GM12865 (cell line): ENCODE data around the gene LDHD.

Experiments
- DNase-seq: peaks from one replicate; pipeline ENCODE4 v3.0.0; 2010; ENCODE audit warnings: low read depth
- H3K4me3 ChIP-seq: 2 replicates; pipeline ENCODE4 v1.5.1; 2011; ENCODE audit warnings: mild to moderate bottlenecking, low read depth, low read length, control low read depth
- CTCF ChIP-seq: IDR thresholded peaks from 2 replicates; pipeline ENCODE4 v1.5.1; 2011; ENCODE audit warnings: low read length, control low read depth, low read depth, inconsistent platforms; ENCODE audit not compliant: insufficient read depth; ENCODE audit errors: missing control alignments

LDHD gene

GRCh38 chr16:75073545-75074303 is 42.9 kb downstream of the LDHD start:
- H3K4me3 ChIP-seq, result no peak overlapping the region
- no peak for DNase-seq
- no peak for TF ChIP-seq CTCF

GRCh38 chr16:75072239-75072947 is 44.2 kb downstream of the LDHD start:
- DNase-seq, result no peak
- no peak for TF ChIP-seq CTCF

GRCh38 chr16:75071621-75072020 is 45.0 kb downstream of the LDHD start:
- H3K4me3 ChIP-seq, result no peak overlapping the region
- DNase-seq, result no peak
- TF ChIP-seq CTCF, result no peak

More at GRCh38 chr16:75072239-75072947, 44.2 kb downstream of the LDHD start:
- H3K4me3 ChIP-seq, result no peak overlapping the region

GRCh38 chr16:75070012-75070841 is 46.4 kb downstream of the LDHD start:
- no peak for DNase-seq
- TF ChIP-seq CTCF, result no peak

GRCh38 chr16:75068085-75069031 is 48.2 kb downstream of the LDHD start:
- DNase-seq, result no peak
- H3K4me3 ChIP-seq, result no peak overlapping the region
- TF ChIP-seq CTCF, result no peak

More at GRCh38 chr16:75070012-75070841, 46.4 kb downstream of the LDHD start:
- no peak overlapping the region for H3K4me3 ChIP-seq

GRCh38 chr16:75066861-75067447 is 49.6 kb downstream of the LDHD start:
- no peak for DNase-seq
- TF ChIP-seq CTCF, result no peak
- no peak overlapping the region for H3K4me3 ChIP-seq
